Non-pigmented ciliary epithelial cell (primary cell): Measurements from ENCODE around the gene VSIG8.

Experiments used
- DNase-seq: peaks from one replicate; pipeline ENCODE4 v3.0.0-alpha.2; 2010; ENCODE audit warnings: low read depth

VSIG8 gene

GRCh38 chr1:159883134-159883533 lies 20.7 kb upstream of the VSIG8 start:
- DNase-seq, result no peak

- DNase-seq, result no peak
Observed at GRCh38 chr1:159882527-159882862, 20.0 kb upstream of the VSIG8 start.

- peak; percentile 96 for DNase-seq
Observed at GRCh38 chr1:159881622-159882526, 19.4 kb upstream of the VSIG8 start.

GRCh38 chr1:159880430-159880829 lies 18.0 kb upstream of the VSIG8 start:
- DNase-seq, result no peak

GRCh38 chr1:159879977-159880376 lies 17.5 kb upstream of the VSIG8 start:
- peak; percentile 37 for DNase-seq

- no peak for DNase-seq
Observed at GRCh38 chr1:159879136-159879535, 16.7 kb upstream of the VSIG8 start.

- DNase-seq, result no peak
Observed at GRCh38 chr1:159877695-159878444, 15.4 kb upstream of the VSIG8 start.

GRCh38 chr1:159873530-159874143 lies 11.2 kb upstream of the VSIG8 start:
- DNase-seq, result no peak

- no peak for DNase-seq
Observed at GRCh38 chr1:159872891-159873290, 10.4 kb upstream of the VSIG8 start.

GRCh38 chr1:159870704-159871103 lies 8.2 kb upstream of the VSIG8 start:
- DNase-seq, result no peak

GRCh38 chr1:159869607-159870006 lies 7.2 kb upstream of the VSIG8 start:
- no peak for DNase-seq

- DNase-seq, result no peak
Observed at GRCh38 chr1:159869173-159869572, 6.7 kb upstream of the VSIG8 start.

- DNase-seq, result no peak
Observed at GRCh38 chr1:159868766-159869165, 6.3 kb upstream of the VSIG8 start.

- no peak for DNase-seq
Observed at GRCh38 chr1:159867664-159868026, 5.2 kb upstream of the VSIG8 start.

- no peak for DNase-seq
Observed at GRCh38 chr1:159866905-159867663, 4.6 kb upstream of the VSIG8 start.

- DNase-seq, result no peak
Observed at GRCh38 chr1:159866066-159866465, 3.6 kb upstream of the VSIG8 start.

- DNase-seq, result no peak
Observed at GRCh38 chr1:159864262-159864661, 1.8 kb upstream of the VSIG8 start.

GRCh38 chr1:159862031-159862430 lies 426 bp downstream of the VSIG8 start:
- DNase-seq, result no peak

GRCh38 chr1:159861218-159861617 lies 1.2 kb downstream of the VSIG8 start:
- DNase-seq, result no peak

GRCh38 chr1:159860456-159860855 lies 2.0 kb downstream of the VSIG8 start:
- no peak for DNase-seq

GRCh38 chr1:159859767-159860322 lies 2.6 kb downstream of the VSIG8 start:
- no peak for DNase-seq

- no peak for DNase-seq
Observed at GRCh38 chr1:159857889-159858288, 4.6 kb downstream of the VSIG8 start.
